Mesenchymal stem cell (in vitro differentiated cells and primary cell): ENCODE results near the gene FBXO17.

ENCODE experiments used
- DNase-seq: peaks from one replicate; pipeline ENCODE4 v3.0.0-alpha.2; 2013
- H2AFZ ChIP-seq: one replicate; pipeline ENCODE4 v1.6.1; 2013; ENCODE audit warnings: low read depth, mild to moderate bottlenecking, control low read depth, inconsistent platforms, low read length, moderate library complexity
- H2AK5ac ChIP-seq: 2 replicates; pipeline ENCODE4 v1.6.1; 2013; ENCODE audit warnings: low read length, moderate library complexity, mild to moderate bottlenecking, inconsistent platforms; ENCODE audit not compliant: severe bottlenecking
- H2BK120ac ChIP-seq: one replicate; pipeline ENCODE4 v1.6.1; 2013; ENCODE audit warnings: low read depth, mild to moderate bottlenecking, inconsistent platforms, low read length, moderate library complexity
- H2BK12ac ChIP-seq, 2 experiments: one replicate each; pipeline ENCODE4 v1.6.1; 2013; ENCODE audit warnings: inconsistent platforms in 2 of 2, low read length in 2 of 2, mild to moderate bottlenecking in 2 of 2, moderate library complexity in 2 of 2, control low read depth in 1 of 2
- H2BK15ac ChIP-seq: one replicate; pipeline ENCODE4 v1.6.1; 2013; ENCODE audit warnings: mild to moderate bottlenecking, low read depth, inconsistent platforms; ENCODE audit not compliant: poor library complexity, severe bottlenecking
- H2BK5ac ChIP-seq: 2 replicates; pipeline ENCODE4 v1.6.1; 2013; ENCODE audit warnings: low read depth, mild to moderate bottlenecking, low read length, control low read depth, inconsistent platforms; ENCODE audit not compliant: poor library complexity, severe bottlenecking
- H3K14ac ChIP-seq, 2 experiments: one replicate each; pipeline ENCODE4 v1.6.1; 2013; ENCODE audit warnings: inconsistent platforms in 2 of 2, low read length in 2 of 2, control low read depth in 1 of 2, mild to moderate bottlenecking in 1 of 2, moderate library complexity in 1 of 2
- H3K18ac ChIP-seq, 2 experiments: one replicate each; pipeline ENCODE4 v1.6.1; 2013; ENCODE audit warnings: inconsistent platforms in 2 of 2, low read length in 2 of 2, control low read depth in 1 of 2, low read depth in 1 of 2, mild to moderate bottlenecking in 1 of 2
- H3K23ac ChIP-seq, 2 experiments: one replicate each; pipeline ENCODE4 v1.6.1; 2013; ENCODE audit warnings: inconsistent platforms in 2 of 2, low read length in 2 of 2, mild to moderate bottlenecking in 2 of 2, moderate library complexity in 2 of 2, control low read depth in 1 of 2
- H3K27ac ChIP-seq: 2 replicates; pipeline ENCODE4 v1.5.1; 2013; ENCODE audit warnings: mild to moderate bottlenecking, moderate library complexity, low read length, control low read depth, inconsistent platforms; ENCODE audit not compliant: poor library complexity, severe bottlenecking
- H3K27me3 ChIP-seq, 2 experiments: 2 replicates each; pipeline versions ENCODE4 v1.6.1 to v1.7.0; 2013; ENCODE audit warnings: low read length in 2 of 2, mild to moderate bottlenecking in 2 of 2, moderate library complexity in 2 of 2, control low read depth in 1 of 2, inconsistent platforms in 1 of 2; ENCODE audit not compliant: control insufficient read depth in 1 of 2, insufficient read depth in 1 of 2
- H3K36me3 ChIP-seq, 2 experiments: 2 replicates each; pipeline versions ENCODE4 v1.6.1 to v1.7.0; 2013; ENCODE audit warnings: low read length in 2 of 2, control low read depth in 1 of 2, inconsistent platforms in 1 of 2, low read depth in 1 of 2, mild to moderate bottlenecking in 1 of 2; ENCODE audit not compliant: insufficient read depth in 2 of 2, control insufficient read depth in 1 of 2
- H3K4ac ChIP-seq, 2 experiments: one replicate each; pipeline ENCODE4 v1.6.1; 2013; ENCODE audit warnings: inconsistent platforms in 2 of 2, low read length in 2 of 2, mild to moderate bottlenecking in 2 of 2, moderate library complexity in 2 of 2, control low read depth in 1 of 2, low read depth in 1 of 2
- H3K4me1 ChIP-seq: 2 replicates; pipeline ENCODE4 v1.6.1; 2013; ENCODE audit warnings: low read depth, low read length, control low read depth; ENCODE audit not compliant: control insufficient read depth, insufficient read depth
- H3K4me2 ChIP-seq: 2 replicates; pipeline ENCODE4 v1.6.1; 2013; ENCODE audit warnings: low read length, mild to moderate bottlenecking, inconsistent platforms; ENCODE audit not compliant: poor library complexity, severe bottlenecking
- H3K4me3 ChIP-seq, 2 experiments: 2 replicates each; pipeline versions ENCODE4 v1.5.1 to v1.7.0; 2013; ENCODE audit warnings: low read length in 2 of 2, mild to moderate bottlenecking in 2 of 2, control low read depth in 1 of 2, low read depth in 1 of 2; ENCODE audit not compliant: insufficient read depth in 1 of 2
- H3K79me1 ChIP-seq: replicated peaks from 2 replicates; pipeline ENCODE4 v1.6.1; 2013; ENCODE audit warnings: mild to moderate bottlenecking, control low read depth, low read length, inconsistent platforms; ENCODE audit not compliant: poor library complexity, severe bottlenecking
- H3K9ac ChIP-seq: 2 replicates; pipeline ENCODE4 v1.7.0; 2013; ENCODE audit warnings: mild to moderate bottlenecking, low read length, moderate library complexity
- H3K9me3 ChIP-seq: 2 replicates; pipeline ENCODE4 v1.7.0; 2013; ENCODE audit warnings: mild to moderate bottlenecking, low read length; ENCODE audit not compliant: control insufficient read depth
- H4K8ac ChIP-seq: one replicate; pipeline ENCODE4 v1.6.1; 2013; ENCODE audit warnings: inconsistent platforms, mild to moderate bottlenecking, low read length, moderate library complexity
- H4K91ac ChIP-seq: one replicate; pipeline ENCODE4 v1.6.1; 2013; ENCODE audit warnings: mild to moderate bottlenecking, low read length, inconsistent platforms
- WGBS: methylation state at CpG from one replicate; pipeline ENCODE4 v1.1.7; 2013; ENCODE audit warnings: mixed read lengths; 5-methylcytosine and 5-hydroxymethylcytosine counted together

The FBXO17 gene

GRCh38 chr19:38911388-38912001 is 64.0 kb downstream of the FBXO17 start:
- WGBS: 75% methylated on average over 16 of the region's 16 CpGs
- H3K4me2 ChIP-seq: no peak overlapping the region
- H3K4me3 ChIP-seq: no peak overlapping the region

GRCh38 chr19:38910488-38910887 is 65.1 kb downstream of the FBXO17 start:
- Histone ChIP-seq H2BK120ac (no peak overlapping the region), H4K8ac (no peak overlapping the region), H3K4me1 (peaks cover 4% of the 10 kb centered on the region), H2BK15ac (no peak overlapping the region), H3K27me3 (peaks cover 6 to 8% of the 10 kb centered on the region in 2 experiments), H3K4me2 (no peak overlapping the region), H2AFZ (no peak overlapping the region), H3K14ac (no peak overlapping the region), H4K91ac (no peak overlapping the region), H3K9ac (no peak overlapping the region), H2AK5ac (no peak overlapping the region), H3K18ac (no peak overlapping the region), H3K23ac (no peak overlapping the region), H2BK12ac (no peak overlapping the region), H2BK5ac (no peak overlapping the region), H3K9me3 (no peaks in the 10 kb centered on the region), H3K4ac (no peak overlapping the region), H3K79me1 (peaks cover 4% of the 10 kb centered on the region), H3K27ac (no peak overlapping the region), H3K4me3 (no peak overlapping the region), H3K36me3 (peaks cover 21 to 32% of the 10 kb centered on the region in 2 experiments)
- DNase-seq: no peak
- WGBS: 98% methylated on average over 11 of the region's 12 CpGs

More at GRCh38 chr19:38911388-38912001, 64.0 kb downstream of the FBXO17 start:
- H3K9me3 ChIP-seq: no peaks in the 10 kb centered on the region
- H3K23ac ChIP-seq: no peak overlapping the region
- H4K91ac ChIP-seq: no peak overlapping the region
- peaks cover 4% of the 10 kb centered on the region for H3K4me1 ChIP-seq
- H3K4ac ChIP-seq: no peak overlapping the region
- H3K18ac ChIP-seq: no peak overlapping the region
- H2BK15ac ChIP-seq: no peak overlapping the region
- H3K27me3 ChIP-seq: peaks cover 6 to 8% of the 10 kb centered on the region in 2 experiments
- no peaks in the 10 kb centered on the region for H3K79me1 ChIP-seq
- H2BK12ac ChIP-seq: no peak overlapping the region
- no peak overlapping the region for H3K9ac ChIP-seq
- H3K14ac ChIP-seq: peak overlapping the region in 1 of 2 experiments; percentile 37
- H3K27ac ChIP-seq: no peak overlapping the region
- no peak overlapping the region for H4K8ac ChIP-seq
- H2AK5ac ChIP-seq: no peak overlapping the region
- no peak overlapping the region for H2AFZ ChIP-seq
- H2BK5ac ChIP-seq: no peak overlapping the region
- no peak overlapping the region for H2BK120ac ChIP-seq
- peaks cover 17 to 33% of the 10 kb centered on the region in 2 experiments for H3K36me3 ChIP-seq
- DNase-seq: no peak

- Histone ChIP-seq H3K4me1 (peaks cover 4% of the 10 kb centered on the region), H2AK5ac (no peak overlapping the region), H4K91ac (no peak overlapping the region), H3K9me3 (no peaks in the 10 kb centered on the region), H3K27ac (no peak overlapping the region), H3K36me3 (peaks cover 36 to 45% of the 10 kb centered on the region in 2 experiments), H2BK120ac (no peak overlapping the region), H3K79me1 (peaks cover 16% of the 10 kb centered on the region), H3K4ac (no peak overlapping the region), H3K27me3 (peaks cover 6 to 8% of the 10 kb centered on the region in 2 experiments), H2BK15ac (no peak overlapping the region), H2BK5ac (no peak overlapping the region), H3K23ac (no peak overlapping the region), H3K9ac (no peak overlapping the region), H3K4me3 (no peak overlapping the region), H2BK12ac (no peak overlapping the region), H3K18ac (no peak overlapping the region), H2AFZ (no peak overlapping the region), H3K4me2 (no peak overlapping the region), H4K8ac (no peak overlapping the region), H3K14ac (no peak overlapping the region)
- DNase-seq: no peak
- WGBS: 84% methylated on average over 10 of the region's 10 CpGs
These were observed 66.6 kb downstream of the FBXO17 start for GRCh38 chr19:38908911-38909310.

- Histone ChIP-seq H3K18ac (no peak overlapping the region), H3K27ac (no peak overlapping the region), H4K91ac (no peak overlapping the region), H3K4me3 (no peak overlapping the region), H3K4me1 (peaks cover 4% of the 10 kb centered on the region), H2AK5ac (no peak overlapping the region), H3K79me1 (peaks cover 18% of the 10 kb centered on the region), H3K4ac (no peak overlapping the region), H2BK12ac (no peak overlapping the region), H3K9me3 (no peaks in the 10 kb centered on the region), H2AFZ (no peak overlapping the region), H3K9ac (no peak overlapping the region), H3K4me2 (no peak overlapping the region), H3K27me3 (peaks cover 6 to 8% of the 10 kb centered on the region in 2 experiments), H4K8ac (no peak overlapping the region), H3K14ac (no peak overlapping the region), H2BK120ac (no peak overlapping the region), H2BK15ac (no peak overlapping the region), H3K23ac (no peak overlapping the region), H2BK5ac (no peak overlapping the region), H3K36me3 (peaks cover 36 to 45% of the 10 kb centered on the region in 2 experiments)
- 96% methylated on average over 12 of the region's 12 CpGs for WGBS
- no peak for DNase-seq
These were observed 67.9 kb downstream of the FBXO17 start for GRCh38 chr19:38907670-38908069.
